Measurements from ENCODE around the gene DCDC2C. TPM values are rescaled to one million over a fixed set of nuclear protein-coding genes. Genes with fewer than 3 reads are reported as not detected.

The DCDC2C gene
- total and polyA plus RNA-seq, 2 donors (not counting 3 experiments of a cell fraction or from before 2014, with no cell fraction given) = not detected

DNA sequence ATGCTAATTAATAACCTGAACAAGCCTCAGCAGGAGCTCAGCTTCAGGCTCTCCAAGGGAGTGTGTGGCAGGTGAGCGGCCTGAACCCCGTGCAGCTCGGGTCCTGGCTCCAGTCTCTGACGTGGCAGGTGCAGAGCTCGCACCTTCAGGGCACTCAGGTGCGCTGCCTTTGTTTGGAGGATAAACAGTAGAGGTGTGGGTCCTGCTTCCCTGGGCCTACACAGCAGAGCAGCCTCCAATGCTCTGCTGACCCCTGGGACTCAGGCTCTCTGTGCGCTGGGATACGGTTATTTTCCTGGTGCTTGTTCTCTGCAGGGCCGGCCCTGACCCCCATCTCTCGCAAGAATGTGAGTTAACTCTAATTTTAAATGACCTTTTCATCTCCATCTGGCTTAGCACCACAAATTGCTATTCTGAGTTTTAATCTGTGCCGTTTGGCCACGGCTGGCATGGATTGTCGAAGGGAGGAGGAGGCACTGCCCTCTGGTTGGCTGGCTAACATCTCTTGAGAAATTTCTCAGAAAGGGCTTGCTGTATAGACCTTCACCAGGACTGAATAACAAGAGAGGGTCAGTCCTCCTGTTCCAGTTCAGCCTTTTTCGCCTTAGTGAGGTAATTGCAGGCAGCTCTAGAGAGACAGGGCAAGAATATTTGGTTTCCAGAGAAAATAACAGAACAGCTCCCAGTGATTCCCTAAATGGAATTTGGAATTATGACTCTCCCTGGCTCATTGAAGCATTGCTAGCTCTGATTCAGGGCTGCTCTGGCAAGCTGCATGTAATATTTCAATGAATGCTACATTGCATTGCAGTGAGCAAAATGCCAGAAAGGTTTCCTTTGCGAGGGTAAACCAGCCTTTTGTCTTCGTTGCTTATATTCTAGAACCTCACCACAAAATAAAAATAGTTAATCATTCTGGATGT is 161.8 kb downstream of the DCDC2C start:
- POLR2A ChIA-PET = no interaction called here
- CTCF ChIA-PET = no interaction called here
- Histone ChIP-seq H2AFZ (ENCODE audit: low read depth, low read length) (no peak overlapping the region), H3K27me3 (ENCODE audit: control insufficient read depth in 2 of 2, insufficient read depth in 2 of 2, low read length in 2 of 2) (no peaks in the 10 kb centered on the region), H3K4me1 (ENCODE audit: control insufficient read depth, extremely low read depth, insufficient read depth, low read length) (no peaks in the 10 kb centered on the region), H3K27ac (ENCODE audit: insufficient read depth, low read depth, low read length) (no peak overlapping the region), H3K79me2 (ENCODE audit: control insufficient read depth, insufficient read depth, low read length) (no peaks in the 10 kb centered on the region), H3K9ac (replicated peaks; ENCODE audit: extremely low read depth, insufficient read depth, low read length) (no peak overlapping the region), H3K36me3 (ENCODE audit: control insufficient read depth in 2 of 2, extremely low read depth in 1 of 2, insufficient read depth in 2 of 2, low read length in 2 of 2) (no peaks in the 10 kb centered on the region), H4K20me1 (replicated peaks; ENCODE audit: control insufficient read depth, extremely low read depth, insufficient read depth, low read length) (no peaks in the 10 kb centered on the region), H3K4me3 (replicated peaks in 1 of 3; ENCODE audit: insufficient read depth in 1 of 3, low read depth in 1 of 3, low read length in 3 of 3) (no peak overlapping the region), H3K9me1 (replicated peaks; ENCODE audit: control insufficient read depth, extremely low read depth, insufficient read depth, low read length) (no peaks in the 10 kb centered on the region), H3K4me2 (ENCODE audit: insufficient read depth, low read length) (no peak overlapping the region), H3K9me3 (replicated peaks; ENCODE audit: control insufficient read depth, insufficient read depth, low read length) (no peaks in the 10 kb centered on the region)
- FAIRE-seq = no peak
- dilution Hi-C loops (cut with MboI; ENCODE audit: extremely low pct_ligation_motif_present, low sequenced_read_pairs) (no loop called here), intact Hi-C loops (cut with micrococcal nuclease) (no loop called here)
- no peak for DNase-seq (ENCODE audit: low read depth, low spot score)
- BruUV-seq (replicated peaks) = no TSS peak
- TF ChIP-seq CTCF (IDR thresholded peaks at IDR 0.05; ENCODE audit: extremely low read depth in 1 of 2, insufficient read depth in 1 of 2, low read depth in 1 of 2, low read length in 2 of 2) = no peak
- TF ChIP-seq FOS (IDR thresholded peaks at IDR 0.05; ENCODE audit: borderline replicate concordance, insufficient read depth, low read length) = no peak
- no peak for TF ChIP-seq EZH2 (IDR thresholded peaks at IDR 0.05; ENCODE audit: borderline replicate concordance, low read depth, low read length, severe bottlenecking)
- no peak for TF ChIP-seq POLR2A (IDR thresholded peaks at IDR 0.05; ENCODE audit: low read depth, low read length)
- no peak for TF ChIP-seq GATA2 (IDR thresholded peaks at IDR 0.05; ENCODE audit: insufficient read depth, insufficient read length, low read depth, low read length)
- TF ChIP-seq POLR2AphosphoS5 (IDR thresholded peaks at IDR 0.05; ENCODE audit: insufficient read depth, low read depth, low read length) = no peak
- TF ChIP-seq, protein P1, sequence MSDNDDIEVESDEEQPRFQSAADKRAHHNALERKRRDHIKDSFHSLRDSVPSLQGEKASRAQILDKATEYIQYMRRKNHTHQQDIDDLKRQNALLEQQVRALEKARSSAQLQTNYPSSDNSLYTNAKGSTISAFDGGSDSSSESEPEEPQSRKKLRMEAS (IDR thresholded peaks at IDR 0.05; ENCODE audit: insufficient read depth, insufficient read length) = no peak
- no peak for TF ChIP-seq MYC (IDR thresholded peaks at IDR 0.05; ENCODE audit: low read depth, low read length)
- TF ChIP-seq JUN (IDR thresholded peaks at IDR 0.05; ENCODE audit: borderline replicate concordance, insufficient read depth, insufficient read length, low read depth) = no peak
